CD14-positive monocyte (primary cell): ENCODE measurements around the gene EMILIN2. TPM values are rescaled to one million over a fixed set of nuclear protein-coding genes. Genes with fewer than 3 reads are reported as not detected.
A peak's percentile ranks its signal among the peaks of the same experiment; 100 is the strongest.
"Not testable (repeated sequence)": the region's sequence is repeated elsewhere in the genome, so short reads cannot be mapped to it uniquely, and the experiment has no call there.

ENCODE experiments used
- DNase-seq, 3 donors: peaks; one replicate each; pipeline ENCODE4 v3.0.0-alpha.2; 2011 to 2022
- H2AFZ ChIP-seq: 2 replicates; pipeline ENCODE4 v1.6.0; 2012; ENCODE audit warnings: mild to moderate bottlenecking, low read depth, low read length, inconsistent platforms; ENCODE audit not compliant: insufficient read depth, poor library complexity, severe bottlenecking
- H3K27ac ChIP-seq, 2 donors: 1 replicate in 1 of 2; 2 replicates in 1 of 2; pipeline ENCODE4 v1.5.1; 2012 to 2013; ENCODE audit warnings: low read length in 2 of 2, control low read depth in 1 of 2, inconsistent platforms in 1 of 2, low read depth in 1 of 2, mild to moderate bottlenecking in 1 of 2
- H3K27me3 ChIP-seq, 2 donors: one replicate each; pipeline versions ENCODE4 v1.6.0 to v1.6.1; 2011 to 2013; ENCODE audit warnings: low read length in 2 of 2; ENCODE audit not compliant: control insufficient read depth in 2 of 2, insufficient read depth in 2 of 2
- H3K36me3 ChIP-seq, 2 donors: replicated peaks in 1 of 2; 1 replicate in 1 of 2; 2 replicates in 1 of 2; pipeline versions ENCODE4 v1.5.1 to v1.6.1; 2012 to 2013; ENCODE audit warnings: low read length in 2 of 2, control low read depth in 1 of 2, inconsistent platforms in 1 of 2, mild to moderate bottlenecking in 1 of 2; ENCODE audit not compliant: insufficient read depth in 2 of 2, control insufficient read depth in 1 of 2
- H3K4me1 ChIP-seq, 2 donors: 1 replicate in 1 of 2; 2 replicates in 1 of 2; pipeline versions ENCODE4 v1.5.1 to v1.6.1; 2012 to 2013; ENCODE audit warnings: low read length in 2 of 2, control low read depth in 1 of 2, inconsistent platforms in 1 of 2, mild to moderate bottlenecking in 1 of 2, moderate library complexity in 1 of 2; ENCODE audit not compliant: insufficient read depth in 2 of 2, control insufficient read depth in 1 of 2
- H3K4me2 ChIP-seq: replicated peaks from 2 replicates; pipeline ENCODE3; 2012; ENCODE audit warnings: low read length, moderate library complexity, mild to moderate bottlenecking; ENCODE audit not compliant: poor library complexity, severe bottlenecking; ENCODE audit errors: extremely low read depth
- H3K4me3 ChIP-seq, 3 experiments: fragments of 200-600 bp in 1 of 3; sonication (generic) in 1 of 3; replicated peaks in 1 of 3; 1 replicate in 2 of 3; 2 replicates in 1 of 3; pipeline ENCODE4 v1.5.1; 2011 to 2013; ENCODE audit warnings: low read length in 3 of 3, mild to moderate bottlenecking in 3 of 3, control low read depth in 2 of 3, low read depth in 2 of 3, inconsistent platforms in 1 of 3, moderate library complexity in 1 of 3
- H3K79me2 ChIP-seq: 2 replicates; pipeline ENCODE4 v1.6.0; 2012; ENCODE audit warnings: mild to moderate bottlenecking, control low read depth, inconsistent platforms, low read length, moderate library complexity; ENCODE audit not compliant: insufficient read depth
- H3K9ac ChIP-seq: 2 replicates; pipeline ENCODE4 v1.6.0; 2017; ENCODE audit warnings: low read length, mild to moderate bottlenecking; ENCODE audit not compliant: insufficient read depth, poor library complexity, severe bottlenecking
- H3K9me3 ChIP-seq, 2 donors: replicated peaks in 1 of 2; 1 replicate in 1 of 2; 2 replicates in 1 of 2; pipeline versions ENCODE4 v1.5.1 to v1.6.1; 2012 to 2013; ENCODE audit warnings: low read length in 2 of 2, control low read depth in 1 of 2; ENCODE audit not compliant: control insufficient read depth in 1 of 2, insufficient read depth in 1 of 2
- H4K20me1 ChIP-seq: 2 replicates; pipeline ENCODE4 v1.6.0; 2012; ENCODE audit warnings: mild to moderate bottlenecking, low read length, control low read depth, moderate library complexity; ENCODE audit not compliant: insufficient read depth
- H3K27ac Mint-ChIP-seq, 7 donors: one replicate each; pipeline ENCODE4 v1.8.0; 2020; ENCODE audit warnings: mild to moderate bottlenecking in 7 of 7, mixed read lengths in 7 of 7, moderate library complexity in 6 of 7, inconsistent platforms in 2 of 7
- H3K27me3 Mint-ChIP-seq, 3 donors: one replicate each; pipeline ENCODE4 v1.8.0; 2021 to 2022; ENCODE audit warnings: low read depth in 3 of 3, mild to moderate bottlenecking in 3 of 3, mixed read lengths in 3 of 3, moderate library complexity in 3 of 3, inconsistent platforms in 1 of 3
- H3K36me3 Mint-ChIP-seq, 2 donors: one replicate each; pipeline ENCODE4 v1.8.0; 2020; ENCODE audit warnings: mixed read lengths in 2 of 2, inconsistent platforms in 1 of 2, mild to moderate bottlenecking in 1 of 2
- H3K4me1 Mint-ChIP-seq: one replicate; pipeline ENCODE4 v1.8.0; 2020; ENCODE audit warnings: mild to moderate bottlenecking, mixed read lengths
- H3K4me3 Mint-ChIP-seq, 2 donors: one replicate each; pipeline ENCODE4 v1.8.0; 2020; ENCODE audit warnings: mild to moderate bottlenecking in 2 of 2, mixed read lengths in 2 of 2, moderate library complexity in 1 of 2
- H3K9me3 Mint-ChIP-seq, 7 donors: one replicate each; pipeline ENCODE4 v1.8.0; 2020 to 2022; ENCODE audit warnings: mixed read lengths in 7 of 7, mild to moderate bottlenecking in 6 of 7, moderate library complexity in 6 of 7, inconsistent platforms in 2 of 7
- CTCF ChIP-seq: fragments of 200-600 bp; IDR thresholded peaks from one replicate; pipeline ENCODE4 v1.8.0; 2022; ENCODE audit warnings: antibody characterized with exemption, mild to moderate bottlenecking
- WGBS: methylation state at CpG from one replicate; pipeline ENCODE4 v1.1.5; 2013; ENCODE audit warnings: missing lambda C conversion rate; ENCODE audit not compliant: insufficient coverage; 5-methylcytosine and 5-hydroxymethylcytosine counted together
- intact Hi-C, 2 donors: fragments of 100-400 bp; cut with micrococcal nuclease; formaldehyde crosslinking; loops; one replicate each; pipeline versions ENCODE4 v1.15.0 to v1.15.1; 2023
- polyA plus RNA-seq, 3 donors: library from polyadenylated mRNA; depleted of rRNA in 1 of 3; unstranded in 2 of 3; stranded (reverse) in 1 of 3; fragments of 300-500 nt in 2 of 3; fragments of >200 nt in 1 of 3; fragmentation: Illumina TruSeq in 2 of 3; gene quantifications; 1 replicate in 2 of 3; 2 replicates in 1 of 3; pipeline ENCODE4 v1.2.3, GENCODE V29; 2012 to 2021

Gene EMILIN2
- polyA plus RNA-seq, 3 donors = 30.5 to 43.2 (median 33.8) TPM

GRCh38 chr18:2863997-2864396, 17.2 kb downstream of the EMILIN2 start:
- no CpG with 5 or more reads among the region's 1 CpG for WGBS
- intact Hi-C loops, H3K27ac ChIP-seq, H3K27me3 Mint-ChIP-seq, DNase-seq, H3K27me3 ChIP-seq, H3K9me3 ChIP-seq, H3K36me3 ChIP-seq, H3K4me2 ChIP-seq, H3K4me3 ChIP-seq, H2AFZ ChIP-seq, H3K9ac ChIP-seq, H3K4me3 Mint-ChIP-seq, H3K4me1 ChIP-seq: not testable (repeated sequence)
- Histone ChIP-seq H3K79me2 (peaks cover 63% of the 10 kb centered on the region), H4K20me1 (peaks cover 60% of the 10 kb centered on the region)
- H3K36me3 Mint-ChIP-seq = peaks cover 32 to 45% of the 10 kb centered on the region in 2 donors
- H3K27ac Mint-ChIP-seq = peak overlapping the region in 1 of 7 donors; percentile 21
- peaks cover 60% of the 10 kb centered on the region for H3K4me1 Mint-ChIP-seq
- H3K9me3 Mint-ChIP-seq = peaks cover 4 to 18% (median 8%) of the 10 kb centered on the region in 7 donors

- Histone ChIP-seq H4K20me1 (peaks cover 69% of the 10 kb centered on the region), H3K79me2 (peaks cover 74% of the 10 kb centered on the region), H3K36me3 (peaks cover 0 to 20% of the 10 kb centered on the region in 2 donors)
- H2AFZ ChIP-seq, H3K27me3 ChIP-seq, H3K4me3 ChIP-seq, H3K27me3 Mint-ChIP-seq, H3K4me1 ChIP-seq, intact Hi-C loops, H3K4me2 ChIP-seq, DNase-seq, H3K27ac ChIP-seq, H3K9me3 ChIP-seq, H3K4me3 Mint-ChIP-seq, H3K9ac ChIP-seq: not testable (repeated sequence)
- Mint-ChIP-seq H3K27ac (peak overlapping the region in 3 of 7 donors; percentile 10 to 75 (median 48)), H3K36me3 (peaks cover 39 to 54% of the 10 kb centered on the region in 2 donors), H3K9me3 (peaks cover 2 to 10% (median 8%) of the 10 kb centered on the region in 7 donors), H3K4me1 (peaks cover 54% of the 10 kb centered on the region)
- no CpG with 5 or more reads among the region's 2 CpGs for WGBS
Observed at GRCh38 chr18:2866465-2866864, 19.7 kb downstream of the EMILIN2 start.

GRCh38 chr18:2869207-2869606, 22.4 kb downstream of the EMILIN2 start:
- H3K36me3 Mint-ChIP-seq = peaks cover 37 to 50% of the 10 kb centered on the region in 2 donors
- peaks cover 2 to 10% (median 8%) of the 10 kb centered on the region in 7 donors for H3K9me3 Mint-ChIP-seq
- no peaks in the 10 kb centered on the region for H3K27me3 ChIP-seq
- no peak overlapping the region for H3K4me3 Mint-ChIP-seq
- no peak overlapping the region for H3K9ac ChIP-seq
- peak overlapping the region in 1 of 7 donors; percentile 39 for H3K27ac Mint-ChIP-seq
- H3K4me1 ChIP-seq = no peaks in the 10 kb centered on the region
- intact Hi-C loops = no loop called here
- H3K4me3 ChIP-seq = no peak overlapping the region
- no CpG with 5 or more reads among the region's 2 CpGs for WGBS
- peaks cover 36% of the 10 kb centered on the region for H3K4me1 Mint-ChIP-seq
- no peak for DNase-seq
- H3K79me2 ChIP-seq = peaks cover 89% of the 10 kb centered on the region
- peaks cover 0 to 23% of the 10 kb centered on the region in 2 donors for H3K36me3 ChIP-seq
- TF ChIP-seq CTCF = no peak
- H2AFZ ChIP-seq = no peak overlapping the region
- no peak overlapping the region for H3K27ac ChIP-seq
- H4K20me1 ChIP-seq = peaks cover 91% of the 10 kb centered on the region
- peaks cover 0 to 7% of the 10 kb centered on the region in 2 donors for H3K9me3 ChIP-seq
- no peak overlapping the region for H3K4me2 ChIP-seq
- peaks cover 0 to 1% (median 0%) of the 10 kb centered on the region in 3 donors for H3K27me3 Mint-ChIP-seq
